ENCODE data around the gene SALL1.

DNA sequence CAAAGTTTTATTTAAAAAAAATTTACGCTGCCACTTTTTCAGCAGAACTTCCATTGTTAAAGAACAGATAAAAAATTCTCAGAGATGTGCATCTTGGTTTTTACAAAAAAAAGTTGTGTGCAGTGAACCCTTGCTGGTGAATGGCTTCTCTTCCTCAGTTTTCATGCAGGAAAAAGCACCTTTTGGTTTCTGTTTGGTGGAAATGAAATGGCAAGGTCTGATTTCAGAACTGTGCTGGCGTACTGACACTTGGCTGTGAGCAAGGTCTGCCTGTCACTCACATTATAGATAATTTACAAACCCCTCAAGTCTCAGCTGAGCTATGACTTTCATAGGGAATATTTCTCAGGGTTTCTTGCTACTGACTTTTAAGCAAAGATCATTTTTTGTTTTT is 5.7 kb upstream of the SALL1 start:
- TF ChIP-seq, protein P1, sequence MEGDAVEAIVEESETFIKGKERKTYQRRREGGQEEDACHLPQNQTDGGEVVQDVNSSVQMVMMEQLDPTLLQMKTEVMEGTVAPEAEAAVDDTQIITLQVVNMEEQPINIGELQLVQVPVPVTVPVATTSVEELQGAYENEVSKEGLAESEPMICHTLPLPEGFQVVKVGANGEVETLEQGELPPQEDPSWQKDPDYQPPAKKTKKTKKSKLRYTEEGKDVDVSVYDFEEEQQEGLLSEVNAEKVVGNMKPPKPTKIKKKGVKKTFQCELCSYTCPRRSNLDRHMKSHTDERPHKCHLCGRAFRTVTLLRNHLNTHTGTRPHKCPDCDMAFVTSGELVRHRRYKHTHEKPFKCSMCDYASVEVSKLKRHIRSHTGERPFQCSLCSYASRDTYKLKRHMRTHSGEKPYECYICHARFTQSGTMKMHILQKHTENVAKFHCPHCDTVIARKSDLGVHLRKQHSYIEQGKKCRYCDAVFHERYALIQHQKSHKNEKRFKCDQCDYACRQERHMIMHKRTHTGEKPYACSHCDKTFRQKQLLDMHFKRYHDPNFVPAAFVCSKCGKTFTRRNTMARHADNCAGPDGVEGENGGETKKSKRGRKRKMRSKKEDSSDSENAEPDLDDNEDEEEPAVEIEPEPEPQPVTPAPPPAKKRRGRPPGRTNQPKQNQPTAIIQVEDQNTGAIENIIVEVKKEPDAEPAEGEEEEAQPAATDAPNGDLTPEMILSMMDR (IDR thresholded peaks at IDR 0.05) = no peak
- no peak for TF ChIP-seq POLR2A (IDR thresholded peaks at IDR 0.05)
